HL-60 (cell line): Measurements from ENCODE around the gene PGBD5.

ENCODE experiments used
- DNase-seq, 2 experiments: peaks; one replicate each; pipeline ENCODE4 v3.0.0-alpha.2; 2010 to 2020; ENCODE audit warnings: low read depth in 1 of 2, low spot score in 1 of 2
- H3K27ac ChIP-seq: fragments of 250-450 bp; sonication (Bioruptor Pico); replicated peaks from 2 replicates; pipeline ENCODE4 v1.5.1; 2020; ENCODE audit warnings: mild to moderate bottlenecking, moderate library complexity
- H3K27me3 ChIP-seq: fragments of 250-450 bp; sonication (Bioruptor Pico); 2 replicates; pipeline ENCODE4 v1.5.1; 2021; ENCODE audit warnings: mild to moderate bottlenecking, moderate library complexity; ENCODE audit not compliant: insufficient read depth, poor library complexity, severe bottlenecking
- H3K4me3 ChIP-seq: replicated peaks from 2 replicates; pipeline ENCODE4 v1.5.1; 2011; ENCODE audit warnings: mild to moderate bottlenecking, control low read depth, low read length; ENCODE audit not compliant: insufficient read depth
- GABPA ChIP-seq: IDR thresholded peaks from 2 replicates; pipeline ENCODE4 v1.6.1; 2012; ENCODE audit warnings: low read depth
- POLR2AphosphoS5 ChIP-seq: IDR thresholded peaks from 2 replicates; pipeline ENCODE4 v1.6.1; 2012; ENCODE audit warnings: low read depth
- SPI1 ChIP-seq: IDR thresholded peaks from 2 replicates; pipeline ENCODE4 v1.6.1; 2012; ENCODE audit warnings: low read depth, mild to moderate bottlenecking, borderline replicate concordance
- TF ChIP-seq, protein P1 (sequence below): IDR thresholded peaks from one replicate; pipeline ENCODE4 v1.5.1; 2011; ENCODE audit warnings: low read length, control low read depth, inconsistent platforms; ENCODE audit not compliant: insufficient read depth
- TF ChIP-seq, protein P2 (sequence below): IDR thresholded peaks from 2 replicates; pipeline ENCODE4 v1.6.1; 2012; ENCODE audit warnings: low read depth; ENCODE audit not compliant: insufficient replicate concordance

The PGBD5 gene

GRCh38 chr1:230281556-230281955 lies 144.6 kb downstream of the PGBD5 start:
- H3K27me3 ChIP-seq: no peaks in the 10 kb centered on the region
- H3K27ac ChIP-seq: no peak overlapping the region
- no peak overlapping the region for H3K4me3 ChIP-seq
- no peak for DNase-seq
- TF ChIP-seq SPI1 (no peak), GABPA (no peak), POLR2AphosphoS5 (no peak)
- TF ChIP-seq, protein P1, sequence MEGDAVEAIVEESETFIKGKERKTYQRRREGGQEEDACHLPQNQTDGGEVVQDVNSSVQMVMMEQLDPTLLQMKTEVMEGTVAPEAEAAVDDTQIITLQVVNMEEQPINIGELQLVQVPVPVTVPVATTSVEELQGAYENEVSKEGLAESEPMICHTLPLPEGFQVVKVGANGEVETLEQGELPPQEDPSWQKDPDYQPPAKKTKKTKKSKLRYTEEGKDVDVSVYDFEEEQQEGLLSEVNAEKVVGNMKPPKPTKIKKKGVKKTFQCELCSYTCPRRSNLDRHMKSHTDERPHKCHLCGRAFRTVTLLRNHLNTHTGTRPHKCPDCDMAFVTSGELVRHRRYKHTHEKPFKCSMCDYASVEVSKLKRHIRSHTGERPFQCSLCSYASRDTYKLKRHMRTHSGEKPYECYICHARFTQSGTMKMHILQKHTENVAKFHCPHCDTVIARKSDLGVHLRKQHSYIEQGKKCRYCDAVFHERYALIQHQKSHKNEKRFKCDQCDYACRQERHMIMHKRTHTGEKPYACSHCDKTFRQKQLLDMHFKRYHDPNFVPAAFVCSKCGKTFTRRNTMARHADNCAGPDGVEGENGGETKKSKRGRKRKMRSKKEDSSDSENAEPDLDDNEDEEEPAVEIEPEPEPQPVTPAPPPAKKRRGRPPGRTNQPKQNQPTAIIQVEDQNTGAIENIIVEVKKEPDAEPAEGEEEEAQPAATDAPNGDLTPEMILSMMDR: no peak
- TF ChIP-seq, protein P2, sequence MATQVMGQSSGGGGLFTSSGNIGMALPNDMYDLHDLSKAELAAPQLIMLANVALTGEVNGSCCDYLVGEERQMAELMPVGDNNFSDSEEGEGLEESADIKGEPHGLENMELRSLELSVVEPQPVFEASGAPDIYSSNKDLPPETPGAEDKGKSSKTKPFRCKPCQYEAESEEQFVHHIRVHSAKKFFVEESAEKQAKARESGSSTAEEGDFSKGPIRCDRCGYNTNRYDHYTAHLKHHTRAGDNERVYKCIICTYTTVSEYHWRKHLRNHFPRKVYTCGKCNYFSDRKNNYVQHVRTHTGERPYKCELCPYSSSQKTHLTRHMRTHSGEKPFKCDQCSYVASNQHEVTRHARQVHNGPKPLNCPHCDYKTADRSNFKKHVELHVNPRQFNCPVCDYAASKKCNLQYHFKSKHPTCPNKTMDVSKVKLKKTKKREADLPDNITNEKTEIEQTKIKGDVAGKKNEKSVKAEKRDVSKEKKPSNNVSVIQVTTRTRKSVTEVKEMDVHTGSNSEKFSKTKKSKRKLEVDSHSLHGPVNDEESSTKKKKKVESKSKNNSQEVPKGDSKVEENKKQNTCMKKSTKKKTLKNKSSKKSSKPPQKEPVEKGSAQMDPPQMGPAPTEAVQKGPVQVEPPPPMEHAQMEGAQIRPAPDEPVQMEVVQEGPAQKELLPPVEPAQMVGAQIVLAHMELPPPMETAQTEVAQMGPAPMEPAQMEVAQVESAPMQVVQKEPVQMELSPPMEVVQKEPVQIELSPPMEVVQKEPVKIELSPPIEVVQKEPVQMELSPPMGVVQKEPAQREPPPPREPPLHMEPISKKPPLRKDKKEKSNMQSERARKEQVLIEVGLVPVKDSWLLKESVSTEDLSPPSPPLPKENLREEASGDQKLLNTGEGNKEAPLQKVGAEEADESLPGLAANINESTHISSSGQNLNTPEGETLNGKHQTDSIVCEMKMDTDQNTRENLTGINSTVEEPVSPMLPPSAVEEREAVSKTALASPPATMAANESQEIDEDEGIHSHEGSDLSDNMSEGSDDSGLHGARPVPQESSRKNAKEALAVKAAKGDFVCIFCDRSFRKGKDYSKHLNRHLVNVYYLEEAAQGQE: no peak

DNA sequence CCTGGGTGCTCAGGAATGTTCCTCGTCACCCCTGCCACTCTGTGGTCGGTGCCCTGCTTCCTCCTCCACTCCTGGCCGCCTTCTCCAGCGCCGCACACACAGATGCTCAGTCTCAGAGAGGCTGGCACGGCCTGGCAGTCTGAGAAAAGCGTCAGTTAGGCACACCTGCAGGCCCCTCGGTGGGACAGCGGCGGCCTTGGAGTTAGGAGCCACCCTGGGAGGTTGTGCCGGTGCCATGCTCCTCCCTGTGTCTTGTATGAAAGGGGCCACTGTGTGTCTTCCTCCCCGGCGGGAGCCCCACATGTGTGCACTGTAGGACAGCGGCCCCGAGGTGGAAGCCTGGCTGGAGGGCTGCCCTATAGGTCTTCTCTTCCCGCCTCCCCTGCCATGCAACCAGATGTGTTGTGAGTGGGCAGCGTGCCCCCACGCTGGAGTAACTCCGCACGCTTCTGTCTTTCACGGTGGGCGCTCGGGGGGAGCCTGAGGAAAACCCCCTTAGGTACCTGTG lies 145.2 kb downstream of the PGBD5 start:
- H3K27ac ChIP-seq: no peak overlapping the region

DNA sequence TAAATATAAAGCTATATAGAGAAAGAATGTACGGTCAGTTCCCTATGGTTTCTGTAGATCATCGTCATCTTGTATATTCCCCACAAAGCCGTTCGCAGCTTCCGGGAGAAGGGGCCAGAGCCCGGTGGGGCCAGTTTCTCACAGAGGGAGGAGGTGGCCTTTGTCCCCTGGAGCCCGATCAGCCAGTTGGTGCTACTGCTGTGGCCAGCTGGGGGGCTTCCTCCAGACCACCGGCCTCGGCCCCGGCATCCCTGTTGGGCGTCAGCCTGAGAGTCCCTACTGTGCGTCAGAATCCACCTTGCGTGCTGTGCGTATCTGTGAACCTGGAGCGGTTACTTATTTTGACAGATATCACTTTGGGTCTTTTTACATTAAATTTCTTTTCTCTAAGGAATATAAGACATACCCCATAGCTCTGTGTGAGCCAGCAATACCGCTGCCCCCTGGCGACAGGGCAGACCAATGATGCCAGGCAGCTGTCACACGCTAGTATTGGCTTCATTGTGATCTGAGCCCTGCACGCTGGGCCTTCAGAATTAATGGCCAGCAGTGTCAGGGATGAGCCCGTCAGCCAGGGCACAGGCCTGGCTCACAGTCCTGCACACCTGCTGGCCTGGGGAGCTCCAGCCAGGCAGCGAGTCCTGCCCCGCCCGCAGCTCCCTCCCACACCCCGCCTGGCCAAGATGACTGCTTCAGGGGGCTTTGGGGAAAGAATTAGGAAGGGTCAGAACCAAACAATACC lies 145.9 kb downstream of the PGBD5 start:
- Histone ChIP-seq H3K4me3 (no peak overlapping the region), H3K27ac (no peak overlapping the region), H3K27me3 (no peaks in the 10 kb centered on the region)
- TF ChIP-seq GABPA (no peak), POLR2AphosphoS5 (no peak), SPI1 (no peak)
- TF ChIP-seq, protein P2: no peak
- TF ChIP-seq, protein P1: no peak
- DNase-seq: no peak

More for the DNA sequence above, 145.2 kb downstream of the PGBD5 start:
- Histone ChIP-seq H3K4me3 (no peak overlapping the region), H3K27me3 (no peaks in the 10 kb centered on the region)
- DNase-seq: no peak
- TF ChIP-seq SPI1 (no peak), GABPA (no peak), POLR2AphosphoS5 (no peak)
- TF ChIP-seq, protein P1: no peak
- TF ChIP-seq, protein P2: no peak
